WTC11 (cell line): Measurements from ENCODE around the gene TBC1D1. TPM values are rescaled to one million over a fixed set of nuclear protein-coding genes. Genes with fewer than 3 reads are reported as not detected.
A peak's percentile ranks its signal among the peaks of the same experiment; 100 is the strongest.

Source experiments
- ATAC-seq: fragments of 200-7000 bp; cut with Tn5 transposase; 2 replicates; pipeline ENCODE4 v1.10.0; 2021; ENCODE audit warnings: mild to moderate bottlenecking, moderate library complexity
- CTCF ChIA-PET: fragments of 300-600 bp; sonication (Branson Sonifier 250); formaldehyde crosslinking; loops from one replicate; lab custom pipeline; 2021; ENCODE audit warnings: antibody characterized with exemption; lab: Charles Lee
- POLR2A ChIA-PET: fragments of 350-600 bp; sonication (Branson Sonifier 250); formaldehyde crosslinking; loops from one replicate; lab custom pipeline; 2021; ENCODE audit warnings: antibody characterized with exemption; lab: Charles Lee
- DNase-seq: peaks from one replicate; pipeline ENCODE4 v3.0.0; 2021; ENCODE audit warnings: low spot score
- H3K27ac Mint-ChIP-seq: 2 replicates; pipeline ENCODE4 v1.8.0; 2021; ENCODE audit warnings: mixed read lengths
- H3K27me3 Mint-ChIP-seq: 2 replicates; pipeline ENCODE4 v1.8.0; 2021; ENCODE audit warnings: low read depth, mild to moderate bottlenecking, moderate library complexity, mixed read lengths
- H3K36me3 Mint-ChIP-seq: 2 replicates; pipeline ENCODE4 v1.8.0; 2021; ENCODE audit warnings: mixed read lengths
- H3K4me1 Mint-ChIP-seq: 2 replicates; pipeline ENCODE4 v1.8.0; 2022; ENCODE audit warnings: mixed read lengths
- H3K4me3 Mint-ChIP-seq: 2 replicates; pipeline ENCODE4 v1.8.0; 2021; ENCODE audit warnings: mild to moderate bottlenecking, moderate library complexity, mixed read lengths
- H3K9me3 Mint-ChIP-seq: 2 replicates; pipeline ENCODE4 v1.8.0; 2021; ENCODE audit warnings: mixed read lengths
- ELF4 ChIP-seq: sonication (generic); formaldehyde crosslinking; IDR thresholded peaks from 2 replicates; pipeline ENCODE4 v1.8.1; 2022; ENCODE audit warnings: low read depth, mild to moderate bottlenecking, moderate library complexity, missing genetic modification reagents
- ESRRA ChIP-seq: sonication (generic); formaldehyde crosslinking; IDR thresholded peaks from 2 replicates; pipeline ENCODE4 v1.8.1; 2022; ENCODE audit warnings: mild to moderate bottlenecking, missing genetic modification reagents, borderline replicate concordance
- FOXP1 ChIP-seq: sonication (generic); formaldehyde crosslinking; IDR thresholded peaks from 2 replicates; pipeline ENCODE4 v1.8.0; 2022; ENCODE audit warnings: missing genetic modification reagents, mild to moderate bottlenecking, moderate library complexity, borderline replicate concordance
- IRF2 ChIP-seq: sonication (generic); formaldehyde crosslinking; IDR thresholded peaks from 2 replicates; pipeline ENCODE4 v1.8.0; 2022; ENCODE audit warnings: low read depth, missing genetic modification reagents, borderline replicate concordance
- JUN ChIP-seq: sonication (generic); formaldehyde crosslinking; IDR thresholded peaks from 2 replicates; pipeline ENCODE4 v1.8.0; 2023; ENCODE audit warnings: mild to moderate bottlenecking, missing genetic modification reagents
- NFATC4 ChIP-seq: fragments of 250-450 bp; sonication (Bioruptor Pico); IDR thresholded peaks from 2 replicates; pipeline ENCODE4 v1.9.0; 2021; ENCODE audit warnings: mild to moderate bottlenecking
- NFYB ChIP-seq: sonication (generic); formaldehyde crosslinking; conservative IDR thresholded peaks from 2 replicates; pipeline ENCODE4 v1.8.0; 2022; ENCODE audit warnings: low read depth, missing genetic modification reagents
- NR2C2 ChIP-seq: sonication (generic); formaldehyde crosslinking; IDR thresholded peaks from 2 replicates; pipeline ENCODE4 v1.8.0; 2022; ENCODE audit warnings: mild to moderate bottlenecking, missing genetic modification reagents
- PRRX2 ChIP-seq: fragments of 250-450 bp; sonication (Bioruptor Pico); IDR thresholded peaks from 2 replicates; pipeline ENCODE4 v1.8.0; 2021; ENCODE audit warnings: mild to moderate bottlenecking
- SMAD4 ChIP-seq: sonication (generic); formaldehyde crosslinking; IDR thresholded peaks from 2 replicates; pipeline ENCODE4 v1.8.0; 2022; ENCODE audit warnings: mild to moderate bottlenecking, missing genetic modification reagents
- SP1 ChIP-seq: sonication (generic); formaldehyde crosslinking; conservative IDR thresholded peaks from 2 replicates; pipeline ENCODE4 v1.8.1; 2022; ENCODE audit warnings: missing genetic modification reagents
- TEAD1 ChIP-seq: sonication (generic); formaldehyde crosslinking; IDR thresholded peaks from 2 replicates; pipeline ENCODE4 v1.8.0; 2022; ENCODE audit warnings: mild to moderate bottlenecking, missing genetic modification reagents
- ZNF138 ChIP-seq: sonication (generic); formaldehyde crosslinking; conservative IDR thresholded peaks from 2 replicates; pipeline ENCODE4 v1.8.1; 2022; ENCODE audit warnings: mild to moderate bottlenecking, moderate library complexity, missing genetic modification reagents
- ZNF317 ChIP-seq: sonication (generic); formaldehyde crosslinking; IDR thresholded peaks from 2 replicates; pipeline ENCODE4 v1.8.1; 2023; ENCODE audit warnings: low read depth, mild to moderate bottlenecking, moderate library complexity, missing genetic modification reagents, borderline replicate concordance
- ZNF396 ChIP-seq: fragments of 250-450 bp; sonication (Bioruptor Pico); IDR thresholded peaks from 2 replicates; pipeline ENCODE4 v1.8.0; 2021; ENCODE audit warnings: mild to moderate bottlenecking, moderate library complexity, borderline replicate concordance
- ZNF416 ChIP-seq: fragments of 250-450 bp; sonication (Bioruptor Pico); IDR thresholded peaks from 2 replicates; pipeline ENCODE4 v1.9.0; 2021; ENCODE audit warnings: mild to moderate bottlenecking, inconsistent platforms
- total RNA-seq: library from RNA; stranded (reverse); gene quantifications from 3 replicates; pipeline ENCODE4 v1.2.3, GENCODE V29; 2021
- TF ChIP-seq, protein P1 (sequence below): sonication (generic); formaldehyde crosslinking; IDR thresholded peaks from 2 replicates; pipeline ENCODE4 v1.8.1; 2023; ENCODE audit warnings: mild to moderate bottlenecking, missing genetic modification reagents, moderate library complexity
- TF ChIP-seq, protein P2 (sequence below): fragments of 250-450 bp; sonication (Bioruptor Pico); IDR thresholded peaks from 2 replicates; pipeline ENCODE4 v1.9.0; 2021; ENCODE audit warnings: mild to moderate bottlenecking
- TF ChIP-seq, protein P3 (sequence below): fragments of 250-450 bp; sonication (Bioruptor Pico); IDR thresholded peaks from 2 replicates; pipeline ENCODE4 v1.8.0; 2021; ENCODE audit warnings: mild to moderate bottlenecking
- TF ChIP-seq, protein P4 (sequence below): sonication (generic); formaldehyde crosslinking; IDR thresholded peaks from 2 replicates; pipeline ENCODE4 v1.8.1; 2022; ENCODE audit warnings: low read depth, mild to moderate bottlenecking, moderate library complexity, missing genetic modification reagents, borderline replicate concordance
- TF ChIP-seq, protein P5 (sequence below): sonication (generic); formaldehyde crosslinking; IDR thresholded peaks from 2 replicates; pipeline ENCODE4 v1.8.1; 2023; ENCODE audit warnings: mild to moderate bottlenecking, missing genetic modification reagents
- TF ChIP-seq, protein P6 (sequence below): fragments of 250-450 bp; sonication (Bioruptor Pico); IDR thresholded peaks from 2 replicates; pipeline ENCODE4 v1.9.0; 2021; ENCODE audit warnings: mild to moderate bottlenecking, borderline replicate concordance
- TF ChIP-seq, protein P7 (sequence below): sonication (generic); formaldehyde crosslinking; conservative IDR thresholded peaks from 2 replicates; pipeline ENCODE4 v1.8.1; 2022; ENCODE audit warnings: mild to moderate bottlenecking, missing genetic modification reagents

TBC1D1 gene
- total RNA-seq, 1 experiment from 2014 or later, result 134 TPM

DNA sequence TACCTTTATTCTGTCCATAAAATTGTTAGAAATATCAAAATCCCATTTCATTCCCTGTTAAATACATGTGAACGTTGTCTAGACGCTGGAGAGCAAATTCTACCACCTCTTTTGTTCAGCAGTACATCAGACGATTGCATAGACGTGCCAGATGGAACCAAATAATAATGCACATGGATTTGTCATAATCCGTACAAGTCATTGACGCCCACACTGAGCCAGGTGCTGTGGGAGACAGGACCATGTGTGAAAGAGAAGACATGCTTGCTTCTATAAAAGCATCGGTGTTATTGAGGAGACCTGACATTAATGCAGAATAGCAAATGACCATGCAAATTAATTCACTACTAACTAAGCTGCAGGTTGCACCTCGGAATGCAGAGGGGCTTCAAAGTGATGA is 244.3 kb downstream of the TBC1D1 start:
- H3K36me3 Mint-ChIP-seq, result peaks cover 37% of the 10 kb centered on the region
- no peak overlapping the region for H3K27ac Mint-ChIP-seq
- DNase-seq (no peak), ATAC-seq (no peak)
- ChIA-PET POLR2A (no interaction called here), CTCF (interaction anchor here (1.9 kb wide), 1 partner anchor 66 kb away, joined by 7 read pairs; no protein-coding TSS in a partner anchor)
- H3K4me1 Mint-ChIP-seq, result peaks cover 30% of the 10 kb centered on the region
- H3K27me3 Mint-ChIP-seq, result peaks cover 8% of the 10 kb centered on the region
- no peak overlapping the region for H3K4me3 Mint-ChIP-seq
- TF ChIP-seq ZNF416 (CRISPR knock-in tag), result no peak
- TF ChIP-seq TEAD1 (CRISPR knock-in tag), result no peak
- TF ChIP-seq ZNF138 (CRISPR knock-in tag), result no peak
- TF ChIP-seq, protein P1, sequence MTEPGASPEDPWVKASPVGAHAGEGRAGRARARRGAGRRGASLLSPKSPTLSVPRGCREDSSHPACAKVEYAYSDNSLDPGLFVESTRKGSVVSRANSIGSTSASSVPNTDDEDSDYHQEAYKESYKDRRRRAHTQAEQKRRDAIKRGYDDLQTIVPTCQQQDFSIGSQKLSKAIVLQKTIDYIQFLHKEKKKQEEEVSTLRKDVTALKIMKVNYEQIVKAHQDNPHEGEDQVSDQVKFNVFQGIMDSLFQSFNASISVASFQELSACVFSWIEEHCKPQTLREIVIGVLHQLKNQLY (CRISPR knock-in tag), result no peak
- TF ChIP-seq ELF4 (CRISPR knock-in tag), result no peak
- TF ChIP-seq NR2C2 (CRISPR knock-in tag), result no peak
- TF ChIP-seq IRF2 (CRISPR knock-in tag), result no peak
- TF ChIP-seq PRRX2 (CRISPR knock-in tag), result no peak
- TF ChIP-seq, protein P2, sequence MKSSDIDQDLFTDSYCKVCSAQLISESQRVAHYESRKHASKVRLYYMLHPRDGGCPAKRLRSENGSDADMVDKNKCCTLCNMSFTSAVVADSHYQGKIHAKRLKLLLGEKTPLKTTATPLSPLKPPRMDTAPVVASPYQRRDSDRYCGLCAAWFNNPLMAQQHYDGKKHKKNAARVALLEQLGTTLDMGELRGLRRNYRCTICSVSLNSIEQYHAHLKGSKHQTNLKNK, result no peak
- TF ChIP-seq JUN (CRISPR knock-in tag), result no peak
- TF ChIP-seq ESRRA (CRISPR knock-in tag), result no peak
- H3K9me3 Mint-ChIP-seq, result no peaks in the 10 kb centered on the region

DNA sequence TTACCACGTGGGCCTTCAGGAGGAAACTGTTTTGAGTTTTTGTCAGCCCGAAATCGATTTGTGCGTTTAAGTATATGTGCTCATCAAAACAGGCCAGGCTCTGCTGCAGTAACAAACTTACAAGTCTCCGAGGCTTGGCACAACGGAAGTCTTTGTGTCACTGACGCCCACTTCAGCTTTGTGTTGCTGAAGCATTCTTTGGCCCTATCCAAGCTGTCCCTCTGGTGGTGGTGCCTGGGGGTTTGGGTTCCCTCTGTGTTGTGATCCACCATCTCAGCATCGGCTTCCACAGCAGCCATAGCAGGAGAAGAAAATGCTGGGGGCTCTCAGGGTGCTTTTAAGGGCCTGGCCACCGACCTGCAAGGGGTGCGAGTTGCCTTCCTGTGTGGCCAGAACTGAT is 245.7 kb downstream of the TBC1D1 start:
- peaks cover 16% of the 10 kb centered on the region for H3K4me1 Mint-ChIP-seq
- DNase-seq (no peak), ATAC-seq (peak; percentile 57)
- no peak for TF ChIP-seq FOXP1 (CRISPR knock-in tag)
- TF ChIP-seq NFYB, result no peak
- TF ChIP-seq, protein P3, sequence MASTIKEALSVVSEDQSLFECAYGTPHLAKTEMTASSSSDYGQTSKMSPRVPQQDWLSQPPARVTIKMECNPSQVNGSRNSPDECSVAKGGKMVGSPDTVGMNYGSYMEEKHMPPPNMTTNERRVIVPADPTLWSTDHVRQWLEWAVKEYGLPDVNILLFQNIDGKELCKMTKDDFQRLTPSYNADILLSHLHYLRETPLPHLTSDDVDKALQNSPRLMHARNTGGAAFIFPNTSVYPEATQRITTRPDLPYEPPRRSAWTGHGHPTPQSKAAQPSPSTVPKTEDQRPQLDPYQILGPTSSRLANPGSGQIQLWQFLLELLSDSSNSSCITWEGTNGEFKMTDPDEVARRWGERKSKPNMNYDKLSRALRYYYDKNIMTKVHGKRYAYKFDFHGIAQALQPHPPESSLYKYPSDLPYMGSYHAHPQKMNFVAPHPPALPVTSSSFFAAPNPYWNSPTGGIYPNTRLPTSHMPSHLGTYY, result no peak
- TF ChIP-seq SMAD4 (CRISPR knock-in tag), result no peak
- TF ChIP-seq, protein P4, sequence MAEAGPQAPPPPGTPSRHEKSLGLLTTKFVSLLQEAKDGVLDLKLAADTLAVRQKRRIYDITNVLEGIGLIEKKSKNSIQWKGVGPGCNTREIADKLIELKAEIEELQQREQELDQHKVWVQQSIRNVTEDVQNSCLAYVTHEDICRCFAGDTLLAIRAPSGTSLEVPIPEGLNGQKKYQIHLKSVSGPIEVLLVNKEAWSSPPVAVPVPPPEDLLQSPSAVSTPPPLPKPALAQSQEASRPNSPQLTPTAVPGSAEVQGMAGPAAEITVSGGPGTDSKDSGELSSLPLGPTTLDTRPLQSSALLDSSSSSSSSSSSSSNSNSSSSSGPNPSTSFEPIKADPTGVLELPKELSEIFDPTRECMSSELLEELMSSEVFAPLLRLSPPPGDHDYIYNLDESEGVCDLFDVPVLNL (CRISPR knock-in tag), result no peak
- TF ChIP-seq, protein P5, sequence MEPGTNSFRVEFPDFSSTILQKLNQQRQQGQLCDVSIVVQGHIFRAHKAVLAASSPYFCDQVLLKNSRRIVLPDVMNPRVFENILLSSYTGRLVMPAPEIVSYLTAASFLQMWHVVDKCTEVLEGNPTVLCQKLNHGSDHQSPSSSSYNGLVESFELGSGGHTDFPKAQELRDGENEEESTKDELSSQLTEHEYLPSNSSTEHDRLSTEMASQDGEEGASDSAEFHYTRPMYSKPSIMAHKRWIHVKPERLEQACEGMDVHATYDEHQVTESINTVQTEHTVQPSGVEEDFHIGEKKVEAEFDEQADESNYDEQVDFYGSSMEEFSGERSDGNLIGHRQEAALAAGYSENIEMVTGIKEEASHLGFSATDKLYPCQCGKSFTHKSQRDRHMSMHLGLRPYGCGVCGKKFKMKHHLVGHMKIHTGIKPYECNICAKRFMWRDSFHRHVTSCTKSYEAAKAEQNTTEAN (CRISPR knock-in tag), result no peak
- peaks cover 37% of the 10 kb centered on the region for H3K36me3 Mint-ChIP-seq
- no peaks in the 10 kb centered on the region for H3K27me3 Mint-ChIP-seq
- ChIA-PET POLR2A (no interaction called here), CTCF (interaction anchor here (0.9 to 1.5 kb wide), 2 partner anchors 36 to 67 kb away, joined by 3 to 10 read pairs; no protein-coding TSS in a partner anchor)
- no peak overlapping the region for H3K4me3 Mint-ChIP-seq
- H3K9me3 Mint-ChIP-seq, result no peaks in the 10 kb centered on the region
- no peak overlapping the region for H3K27ac Mint-ChIP-seq

DNA sequence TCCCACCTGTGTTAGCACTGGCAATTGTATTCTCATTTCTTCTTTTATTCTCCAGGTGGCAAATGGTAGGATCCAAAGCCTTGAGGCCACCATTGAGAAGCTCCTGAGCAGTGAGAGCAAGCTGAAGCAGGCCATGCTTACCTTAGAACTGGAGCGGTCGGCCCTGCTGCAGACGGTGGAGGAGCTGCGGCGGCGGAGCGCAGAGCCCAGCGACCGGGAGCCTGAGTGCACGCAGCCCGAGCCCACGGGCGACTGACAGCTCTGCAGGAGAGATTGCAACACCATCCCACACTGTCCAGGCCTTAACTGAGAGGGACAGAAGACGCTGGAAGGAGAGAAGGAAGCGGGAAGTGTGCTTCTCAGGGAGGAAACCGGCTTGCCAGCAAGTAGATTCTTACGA is 246.2 kb downstream of the TBC1D1 start:
- Mint-ChIP-seq H3K27ac (no peak overlapping the region), H3K4me3 (no peak overlapping the region), H3K27me3 (no peaks in the 10 kb centered on the region), H3K9me3 (no peaks in the 10 kb centered on the region), H3K4me1 (peaks cover 12% of the 10 kb centered on the region), H3K36me3 (peaks cover 37% of the 10 kb centered on the region)
- no peak for ATAC-seq
- CTCF ChIA-PET, result interaction anchor here (1.5 kb wide), 1 partner anchor 68 kb away, joined by 10 read pairs; no protein-coding TSS in a partner anchor
- POLR2A ChIA-PET, result no interaction called here
- no peak for DNase-seq
- TF ChIP-seq NFATC4 (CRISPR knock-in tag), result no peak
- no peak for TF ChIP-seq ZNF317 (CRISPR knock-in tag)
- no peak for TF ChIP-seq ZNF396 (CRISPR knock-in tag)
- TF ChIP-seq, protein P6, sequence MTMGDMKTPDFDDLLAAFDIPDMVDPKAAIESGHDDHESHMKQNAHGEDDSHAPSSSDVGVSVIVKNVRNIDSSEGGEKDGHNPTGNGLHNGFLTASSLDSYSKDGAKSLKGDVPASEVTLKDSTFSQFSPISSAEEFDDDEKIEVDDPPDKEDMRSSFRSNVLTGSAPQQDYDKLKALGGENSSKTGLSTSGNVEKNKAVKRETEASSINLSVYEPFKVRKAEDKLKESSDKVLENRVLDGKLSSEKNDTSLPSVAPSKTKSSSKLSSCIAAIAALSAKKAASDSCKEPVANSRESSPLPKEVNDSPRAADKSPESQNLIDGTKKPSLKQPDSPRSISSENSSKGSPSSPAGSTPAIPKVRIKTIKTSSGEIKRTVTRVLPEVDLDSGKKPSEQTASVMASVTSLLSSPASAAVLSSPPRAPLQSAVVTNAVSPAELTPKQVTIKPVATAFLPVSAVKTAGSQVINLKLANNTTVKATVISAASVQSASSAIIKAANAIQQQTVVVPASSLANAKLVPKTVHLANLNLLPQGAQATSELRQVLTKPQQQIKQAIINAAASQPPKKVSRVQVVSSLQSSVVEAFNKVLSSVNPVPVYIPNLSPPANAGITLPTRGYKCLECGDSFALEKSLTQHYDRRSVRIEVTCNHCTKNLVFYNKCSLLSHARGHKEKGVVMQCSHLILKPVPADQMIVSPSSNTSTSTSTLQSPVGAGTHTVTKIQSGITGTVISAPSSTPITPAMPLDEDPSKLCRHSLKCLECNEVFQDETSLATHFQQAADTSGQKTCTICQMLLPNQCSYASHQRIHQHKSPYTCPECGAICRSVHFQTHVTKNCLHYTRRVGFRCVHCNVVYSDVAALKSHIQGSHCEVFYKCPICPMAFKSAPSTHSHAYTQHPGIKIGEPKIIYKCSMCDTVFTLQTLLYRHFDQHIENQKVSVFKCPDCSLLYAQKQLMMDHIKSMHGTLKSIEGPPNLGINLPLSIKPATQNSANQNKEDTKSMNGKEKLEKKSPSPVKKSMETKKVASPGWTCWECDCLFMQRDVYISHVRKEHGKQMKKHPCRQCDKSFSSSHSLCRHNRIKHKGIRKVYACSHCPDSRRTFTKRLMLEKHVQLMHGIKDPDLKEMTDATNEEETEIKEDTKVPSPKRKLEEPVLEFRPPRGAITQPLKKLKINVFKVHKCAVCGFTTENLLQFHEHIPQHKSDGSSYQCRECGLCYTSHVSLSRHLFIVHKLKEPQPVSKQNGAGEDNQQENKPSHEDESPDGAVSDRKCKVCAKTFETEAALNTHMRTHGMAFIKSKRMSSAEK (CRISPR knock-in tag), result no peak
- TF ChIP-seq SP1 (CRISPR knock-in tag), result no peak
- TF ChIP-seq, protein P7, sequence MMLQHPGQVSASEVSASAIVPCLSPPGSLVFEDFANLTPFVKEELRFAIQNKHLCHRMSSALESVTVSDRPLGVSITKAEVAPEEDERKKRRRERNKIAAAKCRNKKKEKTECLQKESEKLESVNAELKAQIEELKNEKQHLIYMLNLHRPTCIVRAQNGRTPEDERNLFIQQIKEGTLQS (CRISPR knock-in tag), result no peak
- TF ChIP-seq, protein P4 (CRISPR knock-in tag), result no peak
